ENCODE results near the gene ADAMTS2. TPM values are rescaled to one million over a fixed set of nuclear protein-coding genes. Genes with fewer than 3 reads are reported as not detected.

ADAMTS2 gene
- polyA plus RNA-seq, 1 experiment: 129 TPM

DNA sequence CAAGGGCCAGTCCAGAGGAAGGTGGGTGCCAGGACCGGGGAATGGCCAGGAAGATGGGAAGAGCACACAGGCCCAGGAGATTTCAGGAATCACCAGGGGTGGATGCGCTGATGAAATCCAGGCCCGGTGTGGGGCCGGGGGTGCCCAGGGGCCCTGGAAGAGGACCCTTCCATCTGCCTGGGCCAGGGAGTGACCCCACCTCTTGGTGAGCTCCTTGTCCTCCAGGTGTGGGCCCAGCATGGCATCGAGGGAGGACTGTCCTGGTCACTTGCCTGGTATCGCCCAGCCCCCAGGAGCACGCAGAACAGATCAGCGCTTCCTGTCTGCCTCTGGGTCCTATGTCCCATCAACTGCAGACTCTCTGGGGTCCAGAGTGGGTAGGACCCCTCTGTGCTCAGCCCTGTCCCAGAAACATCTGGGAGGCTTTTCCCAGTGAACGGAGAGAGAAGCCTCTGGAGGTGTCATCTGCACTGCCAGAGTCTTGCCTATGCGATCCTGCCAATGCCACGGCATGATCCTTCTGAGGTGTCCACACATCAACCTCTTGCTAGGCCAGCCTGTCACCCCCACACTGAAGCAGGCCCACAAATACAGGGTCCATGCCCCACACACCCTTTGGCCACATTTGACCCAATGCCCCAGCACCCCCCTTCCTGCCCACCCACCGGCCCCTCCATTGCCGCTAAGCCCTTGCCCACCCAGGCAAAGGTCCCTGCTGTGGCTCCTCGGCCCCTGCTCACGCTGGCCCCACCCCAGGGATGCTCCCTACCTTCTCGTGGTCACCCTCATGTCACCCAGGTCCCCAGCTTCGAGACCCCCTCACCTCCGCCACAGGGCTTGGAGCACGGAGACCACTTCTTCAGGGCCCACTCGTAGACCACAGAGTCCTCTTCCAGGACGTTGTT lies 217.9 kb downstream of the ADAMTS2 start:
- Histone ChIP-seq H3K36me3 (ENCODE audit: control insufficient read depth, insufficient read depth, low read length) (peaks cover 59% of the 10 kb centered on the region), H3K4me3 (ENCODE audit: low read depth, low read length) (no peak overlapping the region), H3K27me3 (ENCODE audit: control insufficient read depth, insufficient read depth, low read length) (no peaks in the 10 kb centered on the region)
- TF ChIP-seq, protein P1, sequence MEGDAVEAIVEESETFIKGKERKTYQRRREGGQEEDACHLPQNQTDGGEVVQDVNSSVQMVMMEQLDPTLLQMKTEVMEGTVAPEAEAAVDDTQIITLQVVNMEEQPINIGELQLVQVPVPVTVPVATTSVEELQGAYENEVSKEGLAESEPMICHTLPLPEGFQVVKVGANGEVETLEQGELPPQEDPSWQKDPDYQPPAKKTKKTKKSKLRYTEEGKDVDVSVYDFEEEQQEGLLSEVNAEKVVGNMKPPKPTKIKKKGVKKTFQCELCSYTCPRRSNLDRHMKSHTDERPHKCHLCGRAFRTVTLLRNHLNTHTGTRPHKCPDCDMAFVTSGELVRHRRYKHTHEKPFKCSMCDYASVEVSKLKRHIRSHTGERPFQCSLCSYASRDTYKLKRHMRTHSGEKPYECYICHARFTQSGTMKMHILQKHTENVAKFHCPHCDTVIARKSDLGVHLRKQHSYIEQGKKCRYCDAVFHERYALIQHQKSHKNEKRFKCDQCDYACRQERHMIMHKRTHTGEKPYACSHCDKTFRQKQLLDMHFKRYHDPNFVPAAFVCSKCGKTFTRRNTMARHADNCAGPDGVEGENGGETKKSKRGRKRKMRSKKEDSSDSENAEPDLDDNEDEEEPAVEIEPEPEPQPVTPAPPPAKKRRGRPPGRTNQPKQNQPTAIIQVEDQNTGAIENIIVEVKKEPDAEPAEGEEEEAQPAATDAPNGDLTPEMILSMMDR (IDR thresholded peaks at IDR 0.05; ENCODE audit: insufficient read depth, low read depth, low read length): no peak
- ChIA-PET CTCF (no interaction called here), POLR2A (no interaction called here)
- no peak for DNase-seq (ENCODE audit: low read depth)

- no peak for DNase-seq (ENCODE audit: low read depth)
- TF ChIP-seq, protein P1 (IDR thresholded peaks at IDR 0.05; ENCODE audit: insufficient read depth, low read depth, low read length): no peak
- no peak overlapping the region for H3K4me3 ChIP-seq (ENCODE audit: low read depth, low read length)
- peaks cover 58% of the 10 kb centered on the region for H3K36me3 ChIP-seq (ENCODE audit: control insufficient read depth, insufficient read depth, low read length)
- H3K27me3 ChIP-seq (ENCODE audit: control insufficient read depth, insufficient read depth, low read length): no peaks in the 10 kb centered on the region
- POLR2A ChIA-PET: no interaction called here
- CTCF ChIA-PET: no interaction called here
These were observed 218.7 kb downstream of the ADAMTS2 start for GRCh38 chr5:179126506-179126991.

GRCh38 chr5:179125789-179126505 lies 219.3 kb downstream of the ADAMTS2 start:
- Histone ChIP-seq H3K36me3 (ENCODE audit: control insufficient read depth, insufficient read depth, low read length) (peaks cover 58% of the 10 kb centered on the region), H3K4me3 (ENCODE audit: low read depth, low read length) (no peak overlapping the region), H3K27me3 (ENCODE audit: control insufficient read depth, insufficient read depth, low read length) (no peaks in the 10 kb centered on the region)
- ChIA-PET CTCF (no interaction called here), POLR2A (no interaction called here)
- TF ChIP-seq, protein P1 (IDR thresholded peaks at IDR 0.05; ENCODE audit: insufficient read depth, low read depth, low read length): no peak
- no peak for DNase-seq (ENCODE audit: low read depth)

- POLR2A ChIA-PET: no interaction called here
- TF ChIP-seq, protein P1 (IDR thresholded peaks at IDR 0.05; ENCODE audit: insufficient read depth, low read depth, low read length): no peak
- Histone ChIP-seq H3K4me3 (ENCODE audit: low read depth, low read length) (no peak overlapping the region), H3K36me3 (ENCODE audit: control insufficient read depth, insufficient read depth, low read length) (peaks cover 57% of the 10 kb centered on the region), H3K27me3 (ENCODE audit: control insufficient read depth, insufficient read depth, low read length) (no peaks in the 10 kb centered on the region)
- DNase-seq (ENCODE audit: low read depth): no peak
- CTCF ChIA-PET: no interaction called here
These were observed 220.1 kb downstream of the ADAMTS2 start for GRCh38 chr5:179124853-179125788.
